Glutamatergic neuron (in vitro differentiated cells): ENCODE measurements around the gene ATRN. TPM values are rescaled to one million over a fixed set of nuclear protein-coding genes. Genes with fewer than 3 reads are reported as not detected.

Source experiments
- DNase-seq: peaks from one replicate; pipeline ENCODE4 v3.0.0; 2022
- H3K27ac Mint-ChIP-seq: one replicate; pipeline ENCODE4 v1.8.0; 2020; ENCODE audit warnings: mild to moderate bottlenecking, mixed read lengths, inconsistent platforms; ENCODE audit not compliant: unreplicated experiment
- H3K27me3 Mint-ChIP-seq: one replicate; pipeline ENCODE4 v1.8.0; 2020; ENCODE audit warnings: mild to moderate bottlenecking, moderate library complexity, mixed read lengths, inconsistent platforms; ENCODE audit not compliant: unreplicated experiment
- H3K36me3 Mint-ChIP-seq: one replicate; pipeline ENCODE4 v1.8.0; 2020; ENCODE audit warnings: mild to moderate bottlenecking, mixed read lengths, inconsistent platforms; ENCODE audit not compliant: unreplicated experiment
- H3K4me1 Mint-ChIP-seq: one replicate; pipeline ENCODE4 v1.8.0; 2020; ENCODE audit warnings: mild to moderate bottlenecking, low read depth, mixed read lengths, inconsistent platforms; ENCODE audit not compliant: unreplicated experiment
- H3K4me3 Mint-ChIP-seq: one replicate; pipeline ENCODE4 v1.8.0; 2020; ENCODE audit warnings: mild to moderate bottlenecking, mixed read lengths, inconsistent platforms; ENCODE audit not compliant: unreplicated experiment
- H3K9me3 Mint-ChIP-seq: one replicate; pipeline ENCODE4 v1.8.0; 2020; ENCODE audit warnings: mild to moderate bottlenecking, moderate library complexity, mixed read lengths, inconsistent platforms; ENCODE audit not compliant: unreplicated experiment
- total RNA-seq: library from RNA; stranded (reverse); fragmentation: NEBNext Ultra II Directional; extraction: Animal tissue kit (Norgen Biotek cat#: 25700); gene quantifications from one replicate; pipeline ENCODE4 v1.2.1, GENCODE V29; 2021; ENCODE audit not compliant: unreplicated experiment
- TF ChIP-seq, protein P1 (sequence below): fragments of 200-600 bp; sonication (generic); IDR thresholded peaks from one replicate; pipeline ENCODE4 v1.5.0; 2021; ENCODE audit not compliant: partially characterized antibody, unreplicated experiment

Gene ATRN
- total RNA-seq, 1 donor from 2014 or later, result 31.1 TPM

GRCh38 chr20:3640259-3640658 is 169.4 kb downstream of the ATRN start:
- H3K4me3 Mint-ChIP-seq, result no peak overlapping the region
- DNase-seq, result no peak
- H3K36me3 Mint-ChIP-seq, result peaks cover 26% of the 10 kb centered on the region
- H3K27me3 Mint-ChIP-seq, result no peaks in the 10 kb centered on the region
- H3K27ac Mint-ChIP-seq, result no peak overlapping the region
- no peaks in the 10 kb centered on the region for H3K4me1 Mint-ChIP-seq
- TF ChIP-seq, protein P1, sequence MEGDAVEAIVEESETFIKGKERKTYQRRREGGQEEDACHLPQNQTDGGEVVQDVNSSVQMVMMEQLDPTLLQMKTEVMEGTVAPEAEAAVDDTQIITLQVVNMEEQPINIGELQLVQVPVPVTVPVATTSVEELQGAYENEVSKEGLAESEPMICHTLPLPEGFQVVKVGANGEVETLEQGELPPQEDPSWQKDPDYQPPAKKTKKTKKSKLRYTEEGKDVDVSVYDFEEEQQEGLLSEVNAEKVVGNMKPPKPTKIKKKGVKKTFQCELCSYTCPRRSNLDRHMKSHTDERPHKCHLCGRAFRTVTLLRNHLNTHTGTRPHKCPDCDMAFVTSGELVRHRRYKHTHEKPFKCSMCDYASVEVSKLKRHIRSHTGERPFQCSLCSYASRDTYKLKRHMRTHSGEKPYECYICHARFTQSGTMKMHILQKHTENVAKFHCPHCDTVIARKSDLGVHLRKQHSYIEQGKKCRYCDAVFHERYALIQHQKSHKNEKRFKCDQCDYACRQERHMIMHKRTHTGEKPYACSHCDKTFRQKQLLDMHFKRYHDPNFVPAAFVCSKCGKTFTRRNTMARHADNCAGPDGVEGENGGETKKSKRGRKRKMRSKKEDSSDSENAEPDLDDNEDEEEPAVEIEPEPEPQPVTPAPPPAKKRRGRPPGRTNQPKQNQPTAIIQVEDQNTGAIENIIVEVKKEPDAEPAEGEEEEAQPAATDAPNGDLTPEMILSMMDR, result no peak
- H3K9me3 Mint-ChIP-seq, result peaks cover 4% of the 10 kb centered on the region

GRCh38 chr20:3645309-3646066 is 174.7 kb downstream of the ATRN start:
- Mint-ChIP-seq H3K27me3 (peaks cover 2% of the 10 kb centered on the region), H3K9me3 (peaks cover 4% of the 10 kb centered on the region), H3K4me3 (no peak overlapping the region), H3K27ac (no peak overlapping the region), H3K4me1 (peaks cover 22% of the 10 kb centered on the region), H3K36me3 (peaks cover 17% of the 10 kb centered on the region)
- TF ChIP-seq, protein P1, result no peak
- DNase-seq, result no peak

DNA sequence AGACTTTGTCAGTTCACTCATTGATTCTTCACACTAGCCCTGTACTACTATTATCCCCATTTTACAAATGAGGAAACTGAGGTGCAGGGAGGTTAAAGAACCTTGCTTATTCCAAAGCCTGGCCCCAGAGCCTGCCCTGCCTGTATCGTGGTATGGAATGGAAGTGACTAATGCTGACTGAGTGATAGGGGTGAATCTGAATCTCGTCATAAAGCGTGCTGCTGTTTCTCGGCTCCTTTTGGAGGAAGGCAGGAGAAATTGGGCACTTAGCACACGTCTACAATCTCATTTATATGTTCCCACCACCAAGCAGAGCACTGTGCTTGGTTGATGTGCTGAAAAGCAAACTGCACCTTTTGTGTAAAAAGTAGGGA is 175.2 kb downstream of the ATRN start:
- TF ChIP-seq, protein P1, result no peak
- Mint-ChIP-seq H3K27me3 (peaks cover 2% of the 10 kb centered on the region), H3K4me1 (peaks cover 22% of the 10 kb centered on the region), H3K4me3 (no peak overlapping the region), H3K36me3 (peaks cover 12% of the 10 kb centered on the region), H3K9me3 (peaks cover 4% of the 10 kb centered on the region), H3K27ac (no peak overlapping the region)
- no peak for DNase-seq

DNA sequence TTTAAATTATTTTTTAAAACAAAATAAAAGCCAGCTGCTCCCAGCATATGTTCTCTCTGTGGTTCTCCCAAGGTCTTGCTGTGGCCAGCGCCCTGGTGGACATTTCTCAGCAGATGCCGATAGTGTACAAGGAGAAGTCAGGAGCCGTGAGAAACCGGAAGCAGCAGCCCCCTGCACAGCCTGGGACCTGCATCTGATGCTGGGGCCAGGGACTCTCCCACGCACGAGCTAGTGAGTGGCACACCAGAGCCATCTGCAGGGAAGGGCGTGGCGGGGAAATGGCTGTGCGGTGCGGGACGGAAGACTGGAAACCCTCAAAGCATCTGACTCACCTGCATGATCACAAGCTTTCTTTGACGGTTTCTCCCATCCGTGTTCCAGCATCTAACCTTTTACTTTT is 175.8 kb downstream of the ATRN start:
- TF ChIP-seq, protein P1, result no peak
- peaks cover 8% of the 10 kb centered on the region for H3K36me3 Mint-ChIP-seq

DNA sequence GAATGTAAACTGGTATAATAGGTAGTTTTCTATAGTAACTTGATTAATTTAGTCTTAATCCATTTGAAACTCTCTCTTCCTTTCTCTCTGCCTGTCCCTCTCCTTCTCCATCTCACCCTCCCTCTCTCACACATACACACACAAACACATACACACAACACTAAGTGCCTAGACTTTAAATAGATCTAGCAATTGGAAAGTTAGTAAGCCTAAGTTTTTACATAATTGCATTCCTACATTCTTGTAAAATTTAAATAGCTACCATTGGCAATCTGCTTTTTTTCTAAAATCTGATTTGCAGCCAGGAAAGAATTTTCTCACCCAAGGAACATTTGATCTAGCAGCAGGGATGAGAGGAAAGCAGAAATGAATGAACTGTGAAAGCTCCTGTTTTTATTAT is 176.7 kb downstream of the ATRN start:
- Mint-ChIP-seq H3K9me3 (peaks cover 4% of the 10 kb centered on the region), H3K27ac (no peak overlapping the region), H3K36me3 (peaks cover 2% of the 10 kb centered on the region), H3K4me1 (peaks cover 23% of the 10 kb centered on the region), H3K4me3 (no peak overlapping the region), H3K27me3 (peaks cover 2% of the 10 kb centered on the region)
- DNase-seq, result no peak
- TF ChIP-seq, protein P1, result no peak

More for the DNA sequence above, 175.8 kb downstream of the ATRN start:
- DNase-seq, result no peak
- Mint-ChIP-seq H3K4me1 (peaks cover 22% of the 10 kb centered on the region), H3K9me3 (peaks cover 4% of the 10 kb centered on the region), H3K27me3 (peaks cover 2% of the 10 kb centered on the region), H3K27ac (no peak overlapping the region), H3K4me3 (peak overlapping the region; percentile 20)
